IPS-NIHi7 (cell line): ENCODE results near the gene RPL13A.

Experiments
- DNase-seq: peaks from one replicate; pipeline ENCODE4 v3.0.0; 2012; ENCODE audit warnings: mixed read lengths; ENCODE audit errors: extremely low spot score

RPL13A gene

GRCh38 chr19:49506575-49507105, 19.2 kb downstream of the RPL13A start:
- DNase-seq, result peak; percentile 86

GRCh38 chr19:49507803-49508494, 20.5 kb downstream of the RPL13A start:
- DNase-seq, result no peak

DNA sequence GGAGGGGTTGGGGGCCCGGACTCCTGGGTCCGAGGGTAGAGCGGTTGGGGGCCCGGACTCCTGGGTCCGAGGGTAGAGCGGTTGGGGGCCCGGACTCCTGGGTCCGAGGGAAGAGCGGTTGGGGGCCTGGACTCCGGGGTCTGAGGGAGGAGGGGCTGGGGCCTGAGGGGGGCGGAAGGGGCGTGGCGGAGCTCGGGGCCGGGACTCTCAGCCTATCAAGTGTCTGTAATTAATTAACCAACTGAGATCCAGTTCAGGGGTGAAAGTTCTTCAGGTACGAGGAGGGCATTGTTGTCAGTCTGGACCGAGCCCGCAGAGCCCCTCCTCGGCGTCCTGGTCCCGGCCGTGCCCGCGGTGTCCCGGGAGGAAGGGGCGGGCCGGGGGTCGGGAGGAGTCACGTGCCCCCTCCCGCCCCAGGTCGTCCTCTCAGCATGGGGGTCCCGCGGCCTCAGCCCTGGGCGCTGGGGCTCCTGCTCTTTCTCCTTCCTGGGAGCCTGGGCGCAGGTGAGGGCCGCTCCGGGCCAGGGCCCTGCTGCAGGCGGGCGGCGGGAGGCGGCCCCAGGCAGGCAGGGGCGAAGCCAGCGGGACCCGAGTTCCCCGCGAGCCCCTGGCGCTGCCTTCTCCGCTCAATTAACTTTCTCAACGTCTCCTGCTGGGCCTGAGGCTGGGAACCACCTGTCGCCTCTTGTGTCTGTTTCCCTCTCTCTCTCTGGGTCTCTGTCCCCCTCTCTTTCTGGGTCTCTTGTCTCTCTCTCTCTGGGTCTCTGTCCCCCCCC, 25.8 kb downstream of the RPL13A start:
- DNase-seq, result peak; percentile 78

DNA sequence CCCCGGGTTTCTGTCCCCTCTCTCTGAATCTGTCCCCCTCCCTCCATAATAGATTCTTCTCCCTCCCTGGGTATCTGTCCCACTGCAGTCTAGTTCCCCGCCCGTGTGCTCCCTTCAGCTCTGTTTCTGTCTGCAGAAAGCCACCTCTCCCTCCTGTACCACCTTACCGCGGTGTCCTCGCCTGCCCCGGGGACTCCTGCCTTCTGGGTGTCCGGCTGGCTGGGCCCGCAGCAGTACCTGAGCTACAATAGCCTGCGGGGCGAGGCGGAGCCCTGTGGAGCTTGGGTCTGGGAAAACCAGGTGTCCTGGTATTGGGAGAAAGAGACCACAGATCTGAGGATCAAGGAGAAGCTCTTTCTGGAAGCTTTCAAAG, 26.3 kb downstream of the RPL13A start:
- no peak for DNase-seq

- no peak for DNase-seq
Observed at GRCh38 chr19:49514151-49514550, 26.7 kb downstream of the RPL13A start.

- no peak for DNase-seq
Observed at GRCh38 chr19:49515767-49516166, 28.4 kb downstream of the RPL13A start.

GRCh38 chr19:49518033-49518432, 30.6 kb downstream of the RPL13A start:
- DNase-seq, result no peak

- no peak for DNase-seq
Observed at GRCh38 chr19:49520705-49521319, 33.4 kb downstream of the RPL13A start.

DNA sequence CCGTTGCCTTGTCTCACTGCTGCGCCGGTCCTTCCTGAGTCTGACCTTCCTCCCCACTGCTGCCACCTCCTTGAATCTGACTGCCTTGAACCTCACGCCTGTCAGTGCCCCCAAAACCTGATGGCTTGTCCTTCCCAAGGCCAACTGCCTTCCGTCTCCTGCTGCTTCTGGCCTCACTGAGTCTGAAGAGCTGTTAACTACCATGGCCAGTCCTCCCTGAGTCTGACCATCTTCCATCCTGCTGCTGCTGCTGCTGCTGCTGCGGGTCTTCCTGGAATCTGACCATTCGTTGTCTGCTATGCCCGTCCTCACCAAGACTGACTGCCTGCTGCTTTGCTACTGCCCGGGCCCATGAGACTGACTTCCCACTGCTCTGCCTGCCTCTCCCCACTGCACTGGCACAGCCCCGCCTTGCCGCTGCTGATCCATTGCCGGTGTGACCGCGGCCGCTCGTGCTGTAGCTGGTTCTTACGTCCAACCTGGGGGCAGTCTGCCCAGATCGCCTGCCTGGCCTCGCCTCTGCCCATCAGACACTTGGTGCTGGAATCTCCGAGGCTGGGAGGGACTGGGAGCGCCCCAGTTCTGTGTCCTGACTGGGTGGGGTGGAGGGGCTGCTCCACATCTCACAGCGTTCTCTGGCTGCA, 37.5 kb downstream of the RPL13A start:
- DNase-seq, result no peak

GRCh38 chr19:49528211-49528771, 40.9 kb downstream of the RPL13A start:
- DNase-seq, result no peak

DNA sequence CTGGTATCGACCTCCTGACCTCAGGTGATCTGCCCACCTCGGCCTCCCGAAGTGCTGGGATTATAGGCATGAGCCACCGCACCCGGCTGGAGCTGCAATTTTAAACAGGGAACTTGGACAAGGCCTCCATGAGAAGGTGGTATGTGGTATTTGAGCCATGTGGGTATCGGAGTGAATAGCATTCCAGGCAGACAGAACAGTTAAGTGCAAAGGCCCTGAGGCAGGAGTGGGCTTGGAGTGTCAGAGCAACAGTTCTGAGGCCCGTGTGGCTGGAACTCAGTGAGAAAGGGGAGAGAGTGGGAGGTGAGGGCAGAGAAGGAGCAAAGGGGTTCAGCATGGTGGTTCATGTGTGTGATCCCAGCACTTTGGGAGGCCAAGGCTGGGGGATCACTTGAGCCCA, 43.3 kb downstream of the RPL13A start:
- no peak for DNase-seq

DNA sequence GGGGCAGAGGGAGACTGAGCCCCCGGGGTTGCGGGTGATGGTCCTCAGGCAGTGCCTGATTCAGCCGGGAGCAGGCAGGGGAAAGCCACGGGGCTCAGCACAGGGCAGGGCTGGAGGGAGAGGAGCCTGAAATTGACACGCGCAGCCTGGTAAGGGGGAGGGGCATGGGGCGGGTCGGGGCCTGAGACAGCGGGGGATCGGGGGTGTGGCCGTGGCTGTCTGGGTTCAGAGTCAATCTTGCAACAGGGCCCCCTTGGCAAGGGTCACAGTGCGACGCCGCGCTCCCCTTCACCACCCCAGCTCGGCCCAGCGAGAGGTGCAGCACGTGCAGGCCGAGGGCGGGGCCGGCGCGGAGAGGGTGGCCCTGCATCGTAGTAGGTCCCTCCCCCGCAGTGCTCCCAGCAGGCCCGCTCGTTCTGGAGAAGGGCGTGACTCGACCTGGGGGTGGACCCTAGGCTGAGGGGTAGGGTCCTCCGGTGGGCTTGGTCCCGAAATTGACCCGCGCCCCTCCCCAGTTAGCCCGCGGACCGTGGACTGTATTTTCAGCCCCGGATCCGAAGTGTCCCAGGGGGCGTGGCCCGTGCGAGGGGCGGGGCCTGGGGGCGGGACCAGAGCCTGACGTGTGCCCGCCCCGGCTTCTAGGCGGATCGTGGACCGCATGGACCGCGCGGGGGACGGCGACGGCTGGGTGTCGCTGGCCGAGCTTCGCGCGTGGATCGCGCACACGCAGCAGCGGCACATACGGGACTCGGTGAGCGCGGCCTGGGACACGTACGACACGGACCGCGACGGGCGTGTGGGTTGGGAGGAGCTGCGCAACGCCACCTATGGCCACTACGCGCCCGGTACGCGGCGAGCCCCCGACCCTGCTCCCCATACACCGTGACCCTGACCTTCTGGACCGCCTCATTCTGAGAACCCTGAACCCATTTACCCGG, 46.4 kb downstream of the RPL13A start:
- DNase-seq, result peak; percentile 76

DNA sequence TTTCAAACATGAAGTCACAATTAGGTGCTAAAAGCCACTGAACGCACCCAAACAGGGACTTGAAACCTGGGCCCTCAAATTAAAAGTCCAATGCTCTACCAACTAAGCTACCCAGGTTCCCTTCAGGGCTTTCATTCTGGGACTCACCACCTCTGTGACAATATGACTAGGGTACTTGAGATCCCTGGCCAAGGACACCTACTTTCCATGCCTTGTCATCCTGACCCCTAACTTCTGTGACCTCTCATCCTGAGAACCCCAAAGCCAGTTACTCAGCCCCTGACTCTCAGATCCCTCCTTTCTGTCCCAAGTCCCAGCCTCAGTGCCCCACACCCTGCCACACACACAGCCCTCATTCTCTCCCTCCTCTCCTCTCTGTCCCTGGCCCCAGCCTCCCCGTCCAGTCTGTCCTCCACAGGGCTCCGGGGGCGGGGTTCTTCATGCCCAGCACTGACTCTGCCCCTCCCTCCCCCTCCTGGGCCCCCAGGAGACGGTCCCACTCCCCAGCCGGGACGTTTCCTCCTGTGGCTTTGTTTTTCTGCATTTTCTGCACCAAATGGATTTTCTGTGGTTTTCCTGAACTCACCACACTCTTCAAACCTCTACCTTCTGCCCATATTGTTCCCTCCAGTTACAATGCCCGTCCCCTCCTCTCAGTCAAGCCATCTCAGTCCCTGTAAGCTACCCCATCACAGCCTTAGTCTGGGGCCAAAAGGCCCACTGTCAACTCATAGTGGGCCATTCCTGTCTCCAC, 47.4 kb downstream of the RPL13A start:
- no peak for DNase-seq

GRCh38 chr19:49536921-49537462, 49.6 kb downstream of the RPL13A start:
- DNase-seq, result no peak

DNA sequence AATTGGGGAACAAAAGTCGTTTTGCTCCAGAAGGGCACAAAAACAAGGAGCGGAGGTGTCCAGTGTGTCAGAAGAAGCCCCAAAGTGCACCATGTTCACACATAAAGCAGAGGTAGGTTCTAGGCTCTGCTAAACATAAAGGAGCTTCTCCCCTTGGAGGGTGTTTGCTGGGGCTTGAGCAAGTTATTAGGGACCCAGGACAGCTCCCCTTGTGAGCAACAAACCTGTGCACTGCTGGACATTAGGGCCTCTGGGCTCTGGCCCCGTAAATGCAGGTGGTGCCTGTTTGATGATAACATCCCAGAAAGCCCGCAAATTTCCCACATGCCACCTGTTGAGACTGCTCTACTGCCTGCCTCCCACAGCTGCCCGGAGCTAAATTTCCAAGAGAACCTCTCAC, 51.2 kb downstream of the RPL13A start:
- no peak for DNase-seq

DNA sequence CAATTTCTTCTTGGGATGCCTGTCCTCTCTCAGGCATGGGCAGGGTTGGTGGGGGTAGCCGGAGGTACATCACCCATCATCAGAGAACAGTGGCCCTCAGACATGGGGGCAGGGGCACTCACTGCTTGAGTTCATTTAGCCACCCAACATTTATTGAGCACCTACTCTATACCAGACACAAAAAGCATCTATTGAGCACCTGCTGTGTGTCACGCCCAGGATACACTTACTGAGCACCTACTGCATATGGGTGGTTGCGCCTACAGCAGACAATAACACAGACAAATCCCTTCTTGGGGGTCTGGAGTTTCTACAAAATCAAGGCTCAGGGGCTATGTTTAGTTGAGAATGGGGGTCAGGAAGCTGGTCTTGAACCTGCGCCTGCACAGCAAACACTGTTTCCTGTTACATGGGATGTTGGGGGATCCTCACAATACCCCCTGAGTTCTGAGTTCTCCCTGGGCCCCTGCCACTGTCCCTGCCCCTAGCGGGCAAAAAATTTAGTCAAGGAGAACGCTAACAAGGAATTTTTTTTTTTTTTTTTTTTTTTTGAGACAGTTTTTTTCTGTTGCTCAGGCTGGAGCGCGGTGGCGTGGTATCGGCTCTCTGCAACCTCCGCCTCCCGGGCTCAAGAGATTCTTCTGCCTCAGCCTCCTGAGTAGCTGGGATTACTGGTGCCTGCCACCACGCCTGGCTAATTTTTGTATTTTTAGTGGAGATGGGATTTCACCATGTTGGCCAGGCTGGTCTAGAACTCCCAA, 52.0 kb downstream of the RPL13A start:
- no peak for DNase-seq
